ENCODE measurements around the gene GYG2.

- TF ChIP-seq CTCF (conservative IDR thresholded peaks at IDR 0.05) (no peak), EZH2 (IDR thresholded peaks at IDR 0.05; ENCODE audit: low read depth) (no peak)
Measured at GRCh38 chrX:2926664-2927275, 98.0 kb downstream of the GYG2 start.

Data from PC-9 (cell line).